NCI-H460 (cell line): ENCODE data around the gene TSPO2. TPM values are rescaled to one million over a fixed set of nuclear protein-coding genes. Genes with fewer than 3 reads are reported as not detected.

Source experiments
- DNase-seq: peaks from one replicate; pipeline ENCODE4 v3.0.0-alpha.2; 2016; ENCODE audit warnings: low read depth; ENCODE audit errors: extremely low read depth
- total RNA-seq: library from RNA; depleted of rRNA; stranded (reverse); fragments of >200 nt; shearing (Covaris generic); gene quantifications from 2 replicates; pipeline ENCODE4 v1.2.3, GENCODE V29; 2014

TSPO2 gene
- total RNA-seq, 1 experiment from 2014 or later, result not detected

GRCh38 chr6:41049521-41049920 lies 7.3 kb downstream of the TSPO2 start:
- no peak for DNase-seq

- DNase-seq, result no peak
These were observed 7.7 kb downstream of the TSPO2 start for GRCh38 chr6:41049955-41050354.

- DNase-seq, result no peak
These were observed 8.3 kb downstream of the TSPO2 start for GRCh38 chr6:41050536-41050935.

GRCh38 chr6:41051873-41052272 lies 9.6 kb downstream of the TSPO2 start:
- DNase-seq, result no peak

- no peak for DNase-seq
These were observed 10.8 kb downstream of the TSPO2 start, which contains the start of gene APOBEC2 for GRCh38 chr6:41053041-41053440. Gene APOBEC2, plus strand, starts transcription at chr6:41053202. Its CDS starts 146 bp downstream, at chr6:41053348.

- DNase-seq, result no peak
These were observed 12.2 kb downstream of the TSPO2 start for GRCh38 chr6:41054511-41054910.

GRCh38 chr6:41055149-41055548 lies 12.9 kb downstream of the TSPO2 start:
- DNase-seq, result no peak

GRCh38 chr6:41056768-41057490 lies 14.7 kb downstream of the TSPO2 start:
- no peak for DNase-seq

- DNase-seq, result no peak
These were observed 16.5 kb downstream of the TSPO2 start for GRCh38 chr6:41058783-41059181.

GRCh38 chr6:41059556-41059955 lies 17.3 kb downstream of the TSPO2 start:
- DNase-seq, result no peak

GRCh38 chr6:41061196-41061726 lies 19.0 kb downstream of the TSPO2 start:
- DNase-seq, result no peak

GRCh38 chr6:41062056-41062455 lies 19.8 kb downstream of the TSPO2 start:
- no peak for DNase-seq

GRCh38 chr6:41063884-41064285 lies 21.6 kb downstream of the TSPO2 start:
- DNase-seq, result no peak

- DNase-seq, result no peak
These were observed 22.6 kb downstream of the TSPO2 start for GRCh38 chr6:41064841-41065240.

GRCh38 chr6:41065550-41066026 lies 23.3 kb downstream of the TSPO2 start:
- DNase-seq, result no peak

GRCh38 chr6:41066867-41067304 lies 24.6 kb downstream of the TSPO2 start:
- peak; percentile 58 for DNase-seq

- no peak for DNase-seq
These were observed 29.2 kb downstream of the TSPO2 start for GRCh38 chr6:41071501-41071922.

- peak; percentile 99 for DNase-seq
These were observed 29.9 kb downstream of the TSPO2 start, which contains the start of gene OARD1 for GRCh38 chr6:41071923-41072835. Gene OARD1, minus strand, starts transcription at chr6:41072356. Its CDS starts 722 bp downstream, at chr6:41071634.

- no peak for DNase-seq
These were observed 30.6 kb downstream of the TSPO2 start, which contains the start of gene NFYA for GRCh38 chr6:41072836-41073202. Gene NFYA, plus strand, starts transcription at chr6:41072974. Its CDS starts 6,116 bp downstream, at chr6:41079090.

- peak; percentile 63 for DNase-seq
These were observed 31.1 kb downstream of the TSPO2 start for GRCh38 chr6:41073203-41073967.
